HuH-7.5 (cell line): ENCODE measurements around the gene IDI1.
"Not testable (repeated sequence)": the region's sequence is repeated elsewhere in the genome, so short reads cannot be mapped to it uniquely, and the experiment has no call there.

Experiments used
- DNase-seq: peaks from one replicate; pipeline ENCODE4 v3.0.0; 2011; ENCODE audit warnings: low spot score

IDI1 gene

GRCh38 chr10:1048732-1049424 is at the start of gene IDI1:
TSS of gene IDI1 (minus strand) at chr10:1049119. CDS start at chr10:1049003, 116 bp downstream.
- peak; percentile 91 for DNase-seq

GRCh38 chr10:1097436-1097835 is 48.5 kb upstream of the IDI1 start:
- DNase-seq = no peak

GRCh38 chr10:1096287-1096889 is 47.5 kb upstream of the IDI1 start:
- no peak for DNase-seq

- DNase-seq = no peak
Measured at GRCh38 chr10:1095498-1095897, 46.6 kb upstream of the IDI1 start.

- DNase-seq = no peak
Measured at GRCh38 chr10:1094112-1095057, 45.5 kb upstream of the IDI1 start.

- DNase-seq = no peak
Measured at GRCh38 chr10:1093696-1094095, 44.8 kb upstream of the IDI1 start.

GRCh38 chr10:1090696-1091095 is 41.8 kb upstream of the IDI1 start:
- DNase-seq = no peak

GRCh38 chr10:1089017-1089689 is 40.2 kb upstream of the IDI1 start:
- no peak for DNase-seq

GRCh38 chr10:1086787-1087186 is 37.9 kb upstream of the IDI1 start:
- DNase-seq = no peak

- DNase-seq = no peak
Measured at GRCh38 chr10:1085258-1085657, 36.3 kb upstream of the IDI1 start.

- DNase-seq = no peak
Measured at GRCh38 chr10:1084011-1084950, 35.4 kb upstream of the IDI1 start.

GRCh38 chr10:1083581-1083980 is 34.7 kb upstream of the IDI1 start:
- DNase-seq = no peak

- no peak for DNase-seq
Measured at GRCh38 chr10:1078668-1079067, 29.7 kb upstream of the IDI1 start.

- no peak for DNase-seq
Measured at GRCh38 chr10:1074748-1075308, 25.9 kb upstream of the IDI1 start.

GRCh38 chr10:1074052-1074747 is 25.3 kb upstream of the IDI1 start:
- DNase-seq = no peak

GRCh38 chr10:1070919-1071318 is 22.0 kb upstream of the IDI1 start:
- DNase-seq = no peak

- DNase-seq = no peak
Measured at GRCh38 chr10:1068380-1069361, 19.8 kb upstream of the IDI1 start.

GRCh38 chr10:1066734-1067133 is 17.8 kb upstream of the IDI1 start:
- not testable (repeated sequence) for DNase-seq

- DNase-seq = no peak
Measured at GRCh38 chr10:1064964-1065247, 16.0 kb upstream of the IDI1 start.
